ENCODE results near the gene VPS33A.
"Not testable (repeated sequence)": the region's sequence is repeated elsewhere in the genome, so short reads cannot be mapped to it uniquely, and the experiment has no call there.

VPS33A gene

DNA sequence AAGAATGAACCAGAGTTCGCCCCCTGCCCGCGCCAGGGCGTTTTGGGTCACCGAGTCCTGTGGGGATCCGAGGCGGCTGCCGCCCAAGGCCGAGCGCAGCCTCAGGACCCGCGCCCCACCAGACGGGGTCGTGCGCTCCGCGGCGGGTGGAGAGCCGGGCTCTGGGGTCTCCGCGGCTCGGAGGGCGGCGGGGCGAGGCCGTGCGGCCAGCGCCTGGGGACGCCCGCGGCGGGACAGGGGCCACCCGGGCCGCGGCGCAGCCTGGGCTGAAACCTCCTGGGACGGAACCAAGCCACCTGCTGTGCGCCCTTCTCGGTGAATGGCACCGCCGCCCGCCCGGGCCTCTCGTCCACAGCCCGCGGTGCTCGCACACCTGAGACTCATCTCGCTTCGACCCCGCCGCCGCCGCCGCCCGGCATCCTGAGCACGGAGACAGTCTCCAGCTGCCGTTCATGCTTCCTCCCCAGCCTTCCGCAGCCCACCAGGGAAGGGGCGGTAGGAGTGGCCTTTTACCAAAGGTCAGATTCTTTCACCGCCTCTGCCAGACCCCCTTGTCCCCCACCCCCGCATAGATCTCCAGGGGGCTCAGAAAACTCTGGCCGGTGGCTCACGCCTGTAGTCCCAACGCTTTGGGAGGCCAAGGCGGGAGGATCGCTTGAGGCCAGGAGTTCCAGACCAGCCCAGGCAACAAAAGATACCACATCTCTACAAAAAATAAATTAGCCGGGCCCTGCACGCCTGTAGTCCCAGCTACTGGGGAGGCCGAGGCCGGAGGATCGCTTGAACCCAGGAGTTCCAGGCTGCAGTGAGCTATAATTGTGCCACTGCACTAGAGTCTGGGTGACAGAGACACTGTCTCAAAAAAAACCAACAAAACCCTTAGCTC, 61.9 kb downstream of the VPS33A start:
- DNase-seq (ENCODE audit: low read depth) = no peak

DNA sequence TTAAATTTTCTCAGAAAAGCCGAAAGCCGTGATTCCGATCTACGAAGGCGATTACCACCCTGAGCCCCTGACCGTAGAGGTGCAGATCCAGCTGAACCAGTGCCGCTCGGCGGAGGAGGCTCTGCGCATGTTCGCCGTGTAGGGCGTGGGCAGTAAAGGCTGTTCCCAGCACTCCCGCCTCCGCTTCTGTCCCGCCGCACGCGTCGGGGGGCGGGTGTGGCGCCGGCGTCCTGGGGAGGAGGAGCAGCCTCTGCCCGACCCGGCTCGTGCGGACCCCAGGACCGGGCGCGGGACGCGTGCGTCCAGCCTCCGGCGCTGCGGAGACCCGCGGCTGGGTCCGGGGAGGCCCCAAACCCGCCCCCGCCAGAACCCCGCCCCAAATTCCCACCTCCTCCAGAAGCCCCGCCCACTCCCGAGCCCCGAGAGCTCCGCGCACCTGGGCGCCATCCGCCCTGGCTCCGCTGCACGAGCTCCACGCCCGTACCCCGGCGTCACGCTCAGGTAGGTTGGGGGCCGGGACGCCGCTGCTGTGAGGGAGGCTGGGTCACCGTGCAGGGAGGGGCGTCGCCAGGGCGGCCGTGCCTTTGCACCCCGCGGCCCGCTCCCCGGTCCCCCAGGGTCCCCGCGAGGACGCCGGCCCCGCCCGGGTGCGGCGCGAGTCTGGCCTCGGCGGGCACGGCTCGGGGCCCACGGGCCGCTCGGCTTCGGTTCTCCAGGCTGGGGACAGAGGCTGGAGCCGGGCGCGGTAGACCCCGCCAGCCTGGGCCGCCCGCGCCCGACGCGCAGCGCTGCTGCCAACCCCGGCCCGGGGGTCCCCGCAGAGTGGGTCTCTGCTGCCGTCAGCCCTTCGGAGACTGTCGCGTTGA, 62.8 kb downstream of the VPS33A start, which contains the start of gene B3GNT4:
Gene B3GNT4, plus strand, starts transcription at position 409 of the 866 bp plus-strand sequence. CDS start 910 bp downstream, outside the sequence.
- peak; percentile 45 for DNase-seq (ENCODE audit: low read depth)

DNA sequence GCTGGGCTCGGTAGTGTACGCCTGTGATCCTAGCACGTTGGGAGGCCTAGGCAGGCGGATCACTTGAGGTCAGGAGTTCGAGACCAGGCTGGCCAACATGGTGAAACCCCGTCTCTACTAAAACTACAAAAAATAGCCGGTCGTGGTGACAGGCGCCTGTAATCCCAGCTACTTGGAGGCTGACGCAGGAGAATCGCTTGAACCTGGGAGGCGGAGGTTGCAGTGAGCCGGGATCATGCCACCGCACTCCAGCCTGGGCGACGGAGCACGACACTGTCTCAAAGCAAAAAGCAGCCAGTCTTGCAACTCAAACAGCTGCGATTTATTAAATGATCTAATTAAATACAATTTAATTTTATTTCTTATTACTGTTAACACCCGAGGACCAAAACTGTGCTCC, 63.5 kb downstream of the VPS33A start:
- not testable (repeated sequence) for DNase-seq (ENCODE audit: low read depth)

GRCh38 chr12:122202017-122202416, 64.3 kb downstream of the VPS33A start:
- DNase-seq (ENCODE audit: low read depth) = no peak

DNA sequence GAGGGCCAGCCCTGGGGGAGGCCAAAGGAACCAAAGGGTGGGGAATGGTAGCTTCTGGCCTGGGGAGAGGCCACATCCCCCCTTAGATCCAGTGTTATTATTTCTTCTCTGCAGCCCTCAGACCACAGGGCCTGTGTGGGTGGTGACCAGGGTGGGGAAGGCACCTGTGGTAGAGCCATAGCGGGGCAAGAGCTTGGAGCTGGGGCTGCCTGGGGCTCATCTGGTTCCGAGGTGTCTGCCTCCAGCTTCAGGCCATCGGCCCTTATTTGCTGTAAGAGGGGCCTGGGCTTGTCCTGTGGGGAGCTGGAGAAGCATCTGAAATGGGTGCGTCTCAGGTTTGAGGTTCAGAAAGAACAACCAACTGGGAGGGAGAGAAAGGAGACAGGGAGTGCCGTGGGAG, 64.9 kb downstream of the VPS33A start:
- DNase-seq (ENCODE audit: low read depth) = no peak

GRCh38 chr12:122200541-122201175, 65.6 kb downstream of the VPS33A start:
- DNase-seq (ENCODE audit: low read depth) = no peak

DNA sequence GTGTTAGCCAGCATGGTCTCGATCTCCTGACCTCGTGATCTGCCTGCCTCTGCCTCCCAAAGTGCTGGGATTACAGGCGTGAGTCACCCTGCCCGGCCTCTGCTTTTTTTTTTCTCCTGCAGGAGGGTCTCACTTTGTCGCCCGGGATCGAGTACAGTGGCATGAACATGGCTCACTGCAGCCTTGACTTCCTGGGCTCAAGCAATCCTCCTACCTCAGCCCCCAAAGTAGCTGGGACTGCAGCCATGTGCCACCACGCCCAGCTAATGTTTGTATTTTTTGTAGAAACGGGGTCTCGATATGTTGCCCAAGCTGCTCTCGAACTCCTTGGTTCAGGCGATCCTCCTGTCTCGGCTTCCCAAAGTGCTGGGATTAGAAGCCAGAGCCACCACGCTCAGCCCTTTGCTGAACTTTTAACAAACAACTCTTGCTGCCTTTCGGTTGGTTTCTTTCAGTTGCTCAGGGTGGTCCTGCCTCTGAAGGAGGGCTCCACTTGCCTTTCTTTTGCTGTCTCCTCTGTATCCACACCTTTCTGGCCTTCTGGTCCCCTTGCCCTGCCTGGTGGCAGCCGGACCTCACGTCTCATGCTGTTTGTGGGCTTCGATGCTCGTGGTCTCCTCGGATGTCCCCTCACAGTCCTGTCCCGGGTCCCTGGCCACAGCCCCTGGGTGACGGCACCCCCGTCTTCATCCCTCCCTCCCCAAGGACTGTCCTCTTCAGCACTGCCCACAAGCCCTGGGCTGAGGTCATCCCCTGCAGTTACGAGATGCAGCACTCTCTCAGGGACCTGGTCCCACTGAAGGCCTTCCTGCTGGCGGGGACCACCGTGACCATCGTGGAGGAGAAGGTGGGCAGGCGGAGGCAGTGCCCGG, 66.6 kb downstream of the VPS33A start:
- DNase-seq (ENCODE audit: low read depth) = no peak

DNA sequence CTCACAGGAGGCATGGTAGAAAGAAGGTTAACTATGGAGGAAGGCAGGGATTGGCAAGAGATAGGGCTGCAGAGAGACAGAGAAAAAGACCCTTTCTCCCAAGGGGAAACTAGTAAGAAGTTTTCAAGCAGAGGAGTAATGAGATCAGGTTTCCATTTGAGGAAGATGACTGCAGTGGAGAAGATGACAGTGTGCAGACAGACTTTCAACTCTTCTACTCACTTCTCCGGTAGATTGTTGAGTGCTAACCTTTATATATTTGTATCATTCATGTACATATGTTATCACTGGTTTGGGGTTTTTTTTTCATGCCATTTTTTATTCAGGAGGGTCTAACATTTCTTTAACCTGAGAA, 68.7 kb downstream of the VPS33A start:
- no peak for DNase-seq (ENCODE audit: low read depth)

DNA sequence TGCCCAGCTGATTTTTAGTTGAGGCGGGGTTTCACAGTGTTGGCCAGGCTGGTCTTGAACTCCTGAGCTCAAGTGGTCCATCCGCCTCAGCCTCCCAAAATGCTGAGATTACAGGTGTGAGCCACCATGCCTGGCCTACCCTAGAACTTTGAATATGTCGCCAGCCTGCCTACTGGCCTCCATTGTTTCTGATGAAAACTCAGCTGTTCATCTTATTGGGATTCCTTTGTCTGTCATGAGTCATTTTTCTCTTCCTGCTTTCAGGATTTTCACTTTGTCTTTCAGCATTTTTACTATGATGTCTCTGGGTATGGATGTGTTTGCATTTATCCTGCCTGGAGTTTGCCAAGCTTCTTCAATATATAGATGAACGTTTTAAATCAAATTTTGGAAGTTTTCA, 70.9 kb downstream of the VPS33A start:
- no peak for DNase-seq (ENCODE audit: low read depth)

DNA sequence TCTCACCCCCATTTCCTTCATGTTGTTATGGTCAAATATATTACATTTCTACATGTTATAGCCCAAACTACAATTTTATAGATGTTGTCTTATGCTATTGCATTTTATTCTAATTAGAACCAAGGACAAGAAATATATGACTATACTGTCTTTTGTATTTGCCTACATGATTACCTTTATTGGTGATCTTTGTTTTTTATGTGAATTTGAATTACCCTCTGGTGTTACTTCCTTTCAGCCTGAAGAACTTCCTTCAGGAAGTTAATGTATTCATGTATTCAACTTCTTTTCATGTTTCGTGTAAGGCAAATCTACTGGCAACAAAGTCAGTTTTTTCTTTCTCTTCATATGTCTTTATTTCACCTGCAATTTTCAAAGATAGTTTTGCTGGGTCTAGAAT, 71.5 kb downstream of the VPS33A start:
- no peak for DNase-seq (ENCODE audit: low read depth)

DNA sequence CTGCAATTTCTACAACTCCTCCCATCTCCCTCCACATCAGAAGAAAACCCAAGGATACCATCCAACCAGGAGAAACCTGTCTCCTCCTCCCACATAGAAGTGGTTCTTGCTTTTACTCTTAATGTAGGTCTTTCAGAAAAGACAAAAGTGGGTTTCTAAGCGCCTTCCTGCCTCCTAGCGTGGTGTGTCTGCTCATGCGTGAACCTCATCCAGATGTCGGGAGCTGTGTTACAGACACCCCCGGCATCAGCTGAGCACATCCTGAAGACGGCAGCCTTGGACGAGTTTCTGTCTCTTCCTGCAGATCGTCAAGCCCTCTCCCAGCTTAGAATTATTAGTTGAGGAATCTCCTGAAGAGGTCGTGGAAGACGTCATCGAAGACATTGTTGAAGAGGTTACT, 73.9 kb downstream of the VPS33A start:
- DNase-seq (ENCODE audit: low read depth) = no peak

DNA sequence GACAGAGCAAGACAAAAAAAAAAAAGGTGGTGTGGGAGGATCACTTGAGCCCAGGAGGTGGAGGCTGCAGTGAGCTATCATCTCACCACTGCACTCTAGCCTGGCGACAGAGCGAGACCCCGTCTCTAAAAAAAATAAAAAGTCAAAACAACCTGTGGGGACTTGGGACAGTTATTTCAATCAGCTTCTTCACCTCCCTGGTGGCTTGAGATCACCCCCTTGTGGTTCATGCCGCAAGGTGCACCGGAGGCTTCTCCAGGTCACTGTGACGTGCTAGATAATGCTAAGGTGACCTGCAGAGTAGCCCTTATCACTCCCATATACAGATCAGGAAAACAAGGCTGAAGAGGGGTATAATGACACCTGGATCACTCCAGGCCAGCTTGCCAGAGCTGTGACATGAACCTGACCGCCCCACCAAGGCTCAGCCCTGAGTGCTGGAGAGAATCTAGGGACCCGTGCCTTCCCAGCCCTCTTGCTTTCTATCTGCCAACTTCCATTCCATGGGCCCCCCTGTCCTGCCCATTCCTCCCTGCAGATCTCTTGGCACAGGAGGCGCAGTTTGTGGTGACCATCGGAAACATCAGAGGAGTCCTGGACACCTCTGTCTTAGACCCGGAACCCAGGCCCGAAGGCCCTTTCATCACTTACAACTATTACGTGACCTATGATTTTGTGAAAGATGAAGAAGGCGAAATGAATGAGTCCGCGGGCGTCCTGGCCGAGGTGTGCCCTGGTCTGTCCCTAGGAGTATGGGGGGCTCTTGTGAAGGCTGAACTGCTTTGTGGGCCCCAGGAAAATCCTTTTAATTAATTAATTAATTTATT, 75.2 kb downstream of the VPS33A start:
- DNase-seq (ENCODE audit: low read depth) = peak; percentile 51

DNA sequence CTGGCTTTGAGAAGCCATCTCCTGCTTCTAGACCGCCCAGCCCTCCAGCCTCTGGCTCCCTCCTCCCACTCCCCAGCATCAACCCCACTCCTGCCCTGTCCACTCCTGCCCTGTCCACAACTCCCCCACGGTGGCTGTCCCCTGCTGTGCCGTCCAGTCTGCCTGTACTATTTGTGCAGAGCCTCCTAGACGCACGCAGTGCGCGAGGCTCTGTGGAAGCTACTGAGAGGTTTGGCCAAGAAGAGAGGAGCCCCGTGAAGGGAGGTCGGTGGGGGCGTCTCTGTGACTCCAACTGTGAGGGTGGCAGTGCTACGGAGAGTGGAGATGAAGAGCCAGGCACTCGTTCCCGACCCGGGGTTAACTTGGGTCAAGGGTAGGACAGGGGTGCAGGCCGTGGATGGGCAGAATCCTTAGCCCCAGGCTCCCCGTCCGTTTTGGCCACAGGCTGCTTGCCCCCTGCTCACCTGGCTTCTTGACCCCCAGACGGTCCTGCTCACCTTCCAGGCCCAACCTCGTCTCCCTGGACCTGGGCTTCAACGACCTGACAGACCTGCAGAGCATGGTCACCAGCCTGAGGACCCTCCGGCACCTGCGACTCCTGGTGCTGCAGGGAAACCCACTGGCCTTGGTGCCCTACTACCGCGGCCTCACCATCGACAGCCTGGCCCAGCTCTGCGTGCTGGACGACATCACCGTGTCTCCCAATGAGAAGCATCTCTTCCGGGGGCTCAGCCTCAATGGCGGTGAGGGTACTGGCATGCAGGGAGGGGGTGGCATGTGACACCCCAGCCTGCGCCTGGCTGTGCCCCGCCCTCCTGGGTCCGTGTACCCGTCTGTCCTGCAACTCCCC, 76.4 kb downstream of the VPS33A start:
- DNase-seq (ENCODE audit: low read depth) = no peak

GRCh38 chr12:122187466-122187865, 78.8 kb downstream of the VPS33A start:
- no peak for DNase-seq (ENCODE audit: low read depth)

GRCh38 chr12:122185494-122186082, 80.7 kb downstream of the VPS33A start:
- DNase-seq (ENCODE audit: low read depth) = no peak

DNA sequence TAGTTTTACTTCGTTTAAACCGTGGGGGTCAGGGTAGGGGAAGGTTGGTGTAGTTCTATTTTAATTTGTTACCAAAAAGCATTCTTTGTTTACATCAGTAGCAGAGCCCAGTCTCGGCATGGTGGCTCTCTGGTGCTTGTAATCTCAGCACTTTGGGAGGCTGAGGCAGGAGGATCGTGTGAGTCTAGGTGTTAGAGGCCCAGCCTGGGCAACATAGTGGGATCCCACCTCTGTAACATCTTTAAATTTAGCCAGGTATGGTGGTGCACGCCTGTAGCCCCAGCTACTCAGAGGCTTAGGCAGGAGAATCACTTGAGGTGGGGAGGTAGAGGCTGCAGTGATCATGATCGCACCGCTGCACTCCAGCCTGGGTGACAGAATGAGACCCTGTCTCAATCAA, 81.2 kb downstream of the VPS33A start:
- no peak for DNase-seq (ENCODE audit: low read depth)

DNA sequence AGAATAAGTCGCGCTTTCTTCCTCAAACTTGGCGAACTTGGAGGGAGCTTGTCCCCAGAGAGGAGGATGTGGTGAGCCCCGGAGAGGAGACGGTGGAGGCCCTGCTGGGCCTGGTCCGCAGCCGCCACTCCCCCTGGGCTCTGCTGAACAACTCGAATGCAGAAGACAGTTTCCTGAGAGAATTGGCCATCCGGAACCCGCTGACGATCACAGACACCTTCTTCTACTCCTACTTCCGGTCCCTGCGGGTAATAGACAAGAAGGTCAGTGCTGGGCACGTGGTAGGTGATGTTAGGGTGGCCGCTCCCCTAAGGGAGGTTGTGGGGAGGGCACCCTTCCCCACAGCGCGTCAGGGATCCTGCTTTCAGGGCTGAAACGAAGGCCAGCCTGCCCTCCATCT, 81.8 kb downstream of the VPS33A start:
- no peak for DNase-seq (ENCODE audit: low read depth)

DNA sequence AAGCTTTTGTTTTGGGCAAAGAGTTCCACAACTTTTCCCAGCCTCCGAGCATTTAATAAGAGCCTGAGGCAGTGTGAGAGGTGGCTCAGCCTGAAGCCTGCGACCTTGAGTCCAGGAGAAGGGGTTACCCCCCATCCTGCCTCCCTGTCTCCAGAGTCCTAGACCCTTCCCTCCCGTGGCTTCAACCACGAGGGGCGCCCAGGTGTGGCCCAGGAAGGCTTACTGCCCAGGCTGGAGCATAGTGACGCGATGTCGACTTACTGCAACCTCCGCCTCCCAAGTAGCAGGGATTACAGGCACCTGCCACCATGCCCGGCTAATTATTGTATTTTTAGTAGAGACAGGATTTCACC, 82.7 kb downstream of the VPS33A start:
- DNase-seq (ENCODE audit: low read depth) = no peak

DNA sequence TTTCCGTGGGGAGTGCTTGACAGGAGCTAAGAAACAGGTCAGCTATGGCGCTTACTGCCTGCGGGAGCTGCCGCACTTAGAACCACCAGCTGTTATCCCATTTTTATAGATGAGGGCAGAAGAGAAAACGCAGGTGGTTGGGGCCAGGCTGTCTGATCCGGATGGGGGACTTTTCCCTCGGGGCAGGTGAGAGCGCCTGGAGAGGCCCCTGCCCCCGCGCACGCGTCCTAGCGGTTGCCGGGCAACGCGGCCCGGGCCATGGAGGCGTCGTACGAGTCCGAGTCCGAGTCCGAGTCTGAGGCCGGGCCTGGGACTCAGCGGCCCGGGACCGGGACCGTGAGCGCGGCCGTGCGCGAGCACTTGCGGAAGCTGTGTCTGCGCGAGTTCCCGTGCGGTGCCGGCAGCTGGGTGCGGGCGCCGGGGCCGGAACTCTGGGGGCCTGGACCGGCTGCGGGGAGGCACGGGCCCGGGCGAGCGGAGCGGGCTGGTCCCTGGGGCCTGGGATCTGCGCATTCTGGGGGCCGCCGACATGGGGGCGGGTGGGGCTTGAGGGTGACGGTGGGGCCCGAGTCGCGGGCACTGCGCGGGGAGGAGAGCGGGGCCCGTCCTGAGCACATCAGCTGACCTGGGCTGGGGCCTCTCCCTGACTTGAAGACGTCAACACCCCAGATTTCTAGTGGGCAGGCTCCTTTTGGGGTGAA, 83.3 kb downstream of the VPS33A start, which contains the start of gene LRRC43:
Gene LRRC43, plus strand, starts transcription at position 237 of the 701 bp plus-strand sequence. Its CDS starts 22 bp downstream, at position 259.
- no peak for DNase-seq (ENCODE audit: low read depth)
